T-helper 1 cell treated with Interleukin-12 subunit alpha and Interleukin-12 subunit beta and Interleukin-4 antibody, amounts not matched to agents 30 ng/mL and 1 ng/mL, for 36 hours (primary cell): Measurements from ENCODE around the gene VSIG10L. TPM values are rescaled to one million over a fixed set of nuclear protein-coding genes. Genes with fewer than 3 reads are reported as not detected.

Source experiments
- intact Hi-C: fragments of 100-400 bp; cut with micrococcal nuclease; formaldehyde crosslinking; loops from one replicate; pipeline ENCODE4 v1.15.1; 2024
- total RNA-seq: library from RNA; stranded (reverse); gene quantifications from 2 replicates; pipeline ENCODE4 v1.2.3, GENCODE V29; 2022

VSIG10L gene
- total RNA-seq, 1 donor from 2014 or later, result 1.0 TPM

DNA sequence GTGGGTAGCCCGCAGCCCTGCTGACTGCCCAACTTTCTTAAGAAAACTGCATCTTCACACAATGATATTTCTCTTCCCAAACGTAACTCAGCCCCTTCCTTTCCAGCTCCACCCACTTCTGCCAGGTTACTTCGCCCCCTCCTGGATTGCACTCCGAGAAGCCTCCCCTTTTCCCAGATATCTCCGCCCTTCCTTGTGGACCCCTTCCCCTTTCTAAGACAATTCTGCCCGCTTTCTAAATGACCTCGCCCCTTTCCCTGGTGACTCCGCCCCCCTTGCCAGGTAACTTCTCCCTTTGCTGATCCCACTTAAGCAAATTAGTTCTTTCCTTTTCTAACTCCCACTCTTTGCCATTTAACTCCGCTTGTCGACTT lies 2.6 kb downstream of the VSIG10L start:
- intact Hi-C loops, result loop anchor here (1.0 to 10.0 kb wide), 14 partner anchors 12 to 534 kb away; partner anchors contain the start of gene CTU1

DNA sequence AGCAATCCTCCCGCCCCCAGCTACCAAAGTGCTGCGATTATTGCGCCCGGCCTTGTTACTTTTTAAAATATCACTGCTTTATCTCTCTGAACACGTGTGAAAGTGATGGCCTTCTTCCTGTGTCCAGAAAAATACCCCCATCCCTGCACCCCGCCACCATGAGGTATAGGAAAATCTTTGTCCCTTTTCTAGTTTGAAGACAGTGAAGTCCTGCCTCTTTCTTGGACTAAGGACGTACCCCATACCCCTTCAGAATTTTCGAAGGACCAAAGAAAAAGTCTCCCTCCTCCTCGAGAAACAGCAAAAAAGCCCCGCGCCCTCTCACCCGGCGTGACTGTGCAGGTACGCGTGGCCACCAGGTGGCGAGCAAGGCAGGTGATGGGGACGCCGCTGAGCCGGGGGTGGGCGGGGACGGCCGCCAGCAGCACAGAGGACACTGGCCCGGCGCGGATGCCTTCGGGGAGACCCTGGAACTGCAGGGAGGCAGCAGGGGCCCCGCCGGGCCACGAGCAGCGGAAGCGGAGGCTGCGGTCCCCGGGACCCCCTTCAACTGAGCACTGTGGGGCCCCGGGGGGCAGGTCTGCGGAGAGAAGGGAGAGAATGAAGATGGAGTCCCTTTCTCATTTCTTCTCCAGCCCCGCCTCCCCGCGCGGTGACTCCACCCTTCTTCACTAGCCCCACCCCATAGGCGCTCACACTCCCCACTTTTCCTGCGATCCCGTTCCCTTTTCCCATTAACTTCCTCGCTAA lies 3.2 kb downstream of the VSIG10L start:
- intact Hi-C loops, result loop anchor here (1.0 to 10.0 kb wide), 15 partner anchors 11 to 534 kb away; partner anchors contain the start of gene CTU1

DNA sequence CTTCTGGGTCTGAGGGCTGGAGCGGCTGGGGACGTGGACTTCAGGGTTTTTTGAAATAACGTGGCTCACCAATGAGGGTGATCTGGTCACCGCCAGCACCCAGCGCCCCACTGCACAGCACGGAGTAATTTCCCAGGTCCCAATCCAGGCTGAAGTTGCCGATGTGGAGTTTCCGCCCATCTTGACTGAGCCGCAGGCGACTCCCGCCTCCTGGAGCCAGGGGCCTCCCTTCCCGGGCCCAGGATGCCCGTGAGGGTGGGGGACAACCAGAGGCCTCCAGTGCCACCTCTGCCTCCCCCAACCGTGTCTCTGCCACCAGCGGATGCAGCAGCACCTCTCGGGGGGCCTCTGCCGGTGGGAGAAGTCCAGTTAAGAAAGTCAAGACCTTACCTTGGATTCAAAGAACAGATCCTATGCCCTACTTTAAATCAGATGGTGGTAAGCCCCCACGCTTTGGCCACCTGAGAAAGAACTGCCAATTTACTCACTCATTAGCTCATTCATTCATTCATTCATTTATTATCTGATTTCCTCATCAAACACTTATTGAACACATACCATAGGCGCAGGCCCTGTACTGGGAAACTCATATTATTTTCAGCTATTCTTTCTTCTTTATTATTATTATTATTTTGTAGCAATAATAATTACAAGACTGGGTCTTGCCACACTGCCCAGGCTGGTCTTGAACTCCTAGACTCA lies 3.9 kb downstream of the VSIG10L start:
- intact Hi-C loops, result loop anchor here (1.0 to 10.0 kb wide), 4 partner anchors 135 to 533 kb away; no protein-coding TSS in a partner anchor

DNA sequence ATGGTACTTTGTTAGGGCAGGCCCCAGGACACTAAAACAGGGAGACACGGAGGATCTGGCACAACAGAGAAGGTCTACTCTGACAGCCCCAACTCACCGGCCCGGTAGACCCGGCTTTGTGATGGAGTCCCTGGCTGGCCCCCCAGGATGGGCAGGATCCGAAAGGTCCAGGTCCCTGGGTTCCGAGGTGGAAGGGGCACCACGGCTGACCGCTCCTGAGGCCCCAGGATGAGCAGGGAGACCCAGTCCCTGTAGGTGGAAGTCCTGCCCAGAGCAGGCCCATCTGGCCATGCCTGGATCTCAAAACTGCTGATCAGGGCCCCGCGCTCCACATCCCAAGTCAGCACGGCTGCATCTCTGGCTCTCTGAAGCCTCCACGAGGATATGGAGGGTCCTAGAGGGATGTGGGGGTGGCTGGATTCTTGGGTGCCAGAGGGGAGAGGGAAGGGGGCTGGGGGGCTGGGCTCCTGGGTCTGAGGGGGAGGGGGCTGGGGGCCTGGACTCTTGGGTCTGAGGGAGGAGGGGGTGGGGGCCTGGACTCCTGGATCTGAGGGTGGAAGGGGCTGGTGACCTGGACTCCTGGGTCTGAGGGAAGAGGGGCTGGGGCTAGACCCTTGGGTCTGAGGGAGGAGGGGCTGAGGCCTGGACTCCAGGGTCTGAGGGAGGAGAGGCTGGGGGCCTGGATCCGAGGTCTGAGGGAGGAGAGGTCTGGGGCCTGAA lies 4.6 kb downstream of the VSIG10L start:
- intact Hi-C loops, result loop anchor here (10.0 kb wide), 1 partner anchor 532 kb away; no protein-coding TSS in a partner anchor

DNA sequence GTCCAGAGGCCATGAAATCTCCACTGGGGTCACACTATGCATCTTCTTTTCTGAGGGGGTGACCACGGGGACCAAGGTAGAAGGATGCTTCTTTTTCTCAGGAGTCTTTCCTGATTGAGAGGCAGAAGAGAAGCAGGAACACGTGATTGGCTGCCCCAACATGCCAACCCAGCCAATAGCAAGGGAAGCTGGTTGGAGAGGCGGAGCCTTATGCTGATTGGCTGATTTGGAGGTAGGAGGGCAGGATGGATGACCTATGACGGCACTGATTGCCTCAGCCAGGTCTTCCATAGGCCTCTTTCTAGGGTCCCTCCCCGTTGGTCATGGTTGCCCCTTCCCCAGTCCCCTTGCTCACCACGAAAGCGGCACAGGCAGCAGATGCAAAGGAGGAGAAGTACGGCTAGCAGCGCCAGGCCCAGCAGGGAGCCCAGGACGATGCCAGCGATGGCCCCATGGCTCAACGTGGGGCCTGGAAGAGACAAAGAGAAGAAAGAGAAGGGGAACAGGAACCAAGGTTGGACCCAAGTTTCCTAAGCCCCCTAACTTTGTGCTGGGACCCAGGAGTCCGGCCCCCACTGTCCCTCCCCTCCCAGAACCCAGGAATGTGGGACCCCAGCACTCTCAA lies 8.0 kb downstream of the VSIG10L start:
- intact Hi-C loops, result loop anchor here (10.0 kb wide), 1 partner anchor 529 kb away; no protein-coding TSS in a partner anchor

DNA sequence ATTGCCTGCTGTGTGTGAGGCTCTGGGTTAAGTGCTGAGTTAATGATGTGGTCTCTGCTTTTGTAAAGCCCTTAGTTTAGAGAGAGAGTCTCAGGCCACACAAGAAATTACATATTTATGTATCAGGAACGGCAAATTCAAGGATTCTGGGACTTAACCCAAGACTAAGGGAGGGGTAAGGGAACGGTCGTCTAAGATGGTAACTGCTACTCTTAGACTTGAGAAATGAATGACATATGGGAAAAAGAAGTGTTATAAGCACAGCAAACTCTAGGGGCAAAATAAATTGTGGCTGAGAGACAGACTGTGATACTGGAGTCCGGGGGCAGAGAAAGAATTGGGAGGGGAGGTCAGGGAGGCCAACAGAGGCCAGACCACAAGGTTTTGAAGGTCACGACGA lies 10.2 kb downstream of the VSIG10L start:
- intact Hi-C loops, result loop anchor here (10.0 kb wide), 1 partner anchor 527 kb away; no protein-coding TSS in a partner anchor

DNA sequence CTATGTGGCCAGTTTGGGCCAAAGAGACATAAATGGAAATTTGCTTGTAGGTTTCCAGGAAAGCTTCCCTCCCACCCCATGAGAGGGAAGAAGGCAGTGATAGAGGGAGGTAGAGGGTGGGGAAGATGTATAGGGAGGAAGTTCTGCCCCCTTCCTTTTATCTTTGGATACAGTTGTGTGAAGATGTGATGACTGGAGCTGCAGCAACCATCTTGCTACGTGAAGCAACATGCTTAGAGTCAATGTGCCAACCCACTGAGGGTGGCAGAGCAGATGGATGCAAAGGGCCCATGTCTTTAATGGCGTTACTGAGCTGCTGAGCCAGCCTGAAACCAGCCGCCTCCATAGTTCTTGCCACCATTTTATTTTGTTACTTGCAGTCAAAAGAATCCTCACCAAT lies 10.7 kb downstream of the VSIG10L start:
- intact Hi-C loops, result loop anchor here (10.0 kb wide), 1 partner anchor 526 kb away; no protein-coding TSS in a partner anchor

DNA sequence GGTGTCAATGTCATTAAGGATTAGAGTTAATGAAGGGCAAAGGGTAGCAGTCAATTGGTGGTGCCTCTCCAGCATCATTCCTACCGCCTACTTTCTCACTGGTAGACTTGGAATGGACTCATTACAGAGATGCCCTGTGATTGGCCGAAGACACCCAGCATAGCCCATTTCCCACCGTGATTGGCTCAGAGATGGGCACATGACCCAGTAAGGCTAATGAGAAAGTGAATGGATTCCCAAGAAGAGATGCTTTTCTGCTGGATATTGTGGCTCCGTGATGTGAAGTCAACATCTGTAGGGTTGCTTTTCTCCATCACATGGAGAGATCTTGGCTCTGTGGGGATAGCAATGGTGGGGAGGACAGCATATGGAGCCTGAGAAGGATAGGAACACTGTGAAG lies 11.6 kb downstream of the VSIG10L start:
- intact Hi-C loops, result loop anchor here (10.0 kb wide), 1 partner anchor 526 kb away; no protein-coding TSS in a partner anchor

DNA sequence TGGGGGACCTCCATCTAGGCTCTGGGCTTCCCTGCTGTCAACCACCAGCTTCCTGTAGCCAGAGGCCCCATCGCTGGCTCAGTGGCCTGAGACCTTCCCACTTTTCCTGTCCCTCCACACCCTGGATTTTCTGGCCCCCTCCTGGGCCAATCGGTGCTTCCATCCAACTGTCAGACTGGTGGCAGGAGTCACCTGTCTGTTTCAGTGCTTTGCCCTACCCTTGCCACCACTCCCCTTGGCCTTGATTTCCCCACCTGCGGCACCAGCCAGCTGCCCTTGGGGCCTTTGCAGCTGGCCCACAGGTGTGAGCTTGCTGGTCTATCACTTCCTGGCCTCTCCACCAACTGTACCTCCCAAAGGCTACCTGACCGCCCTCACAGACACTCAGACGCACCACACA lies 12.5 kb downstream of the VSIG10L start:
- intact Hi-C loops, result no loop called here

DNA sequence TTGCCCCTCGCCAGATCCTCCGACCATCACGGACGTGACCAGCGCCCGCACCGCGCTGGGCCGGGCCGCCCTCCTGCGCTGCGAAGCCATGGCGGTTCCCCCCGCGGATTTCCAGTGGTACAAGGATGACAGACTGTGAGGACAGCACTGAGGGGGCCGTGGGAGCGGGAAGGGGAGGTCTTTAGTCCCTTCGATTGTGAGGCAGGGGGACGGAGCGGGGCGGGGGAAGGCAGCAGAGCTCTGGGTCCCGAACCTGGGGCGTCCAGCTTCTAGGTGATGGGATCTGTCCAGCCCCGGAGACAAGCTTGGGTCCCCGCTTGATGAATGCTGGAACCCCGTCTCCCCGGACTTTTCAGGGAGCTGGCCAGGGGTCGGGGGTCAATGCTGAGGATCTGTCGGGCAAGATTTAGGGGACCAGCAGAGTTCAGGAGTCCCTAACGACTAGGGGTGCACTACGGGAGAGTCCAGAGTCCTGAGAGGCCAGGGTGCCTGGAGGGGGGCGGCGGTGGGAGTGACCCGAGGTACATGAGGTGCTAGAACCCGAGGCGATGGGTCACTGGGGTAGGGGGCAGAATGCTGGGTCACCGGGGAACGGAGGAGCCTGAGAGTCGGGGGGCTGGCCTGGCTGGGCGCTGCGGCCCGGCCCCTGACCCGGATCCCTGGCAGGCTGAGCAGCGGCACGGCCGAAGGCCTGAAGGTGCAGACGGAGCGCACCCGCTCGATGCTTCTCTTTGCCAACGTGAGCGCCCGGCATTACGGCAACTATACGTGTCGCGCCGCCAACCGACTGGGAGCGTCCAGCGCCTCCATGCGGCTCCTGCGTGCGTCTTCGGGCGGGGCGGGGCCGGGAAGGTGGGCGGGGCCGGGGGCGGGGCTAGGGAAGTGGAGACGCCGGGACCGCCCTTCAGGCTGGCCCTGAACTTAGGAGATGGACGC lies 14.6 kb downstream of the VSIG10L start:
- intact Hi-C loops, result loop anchor here (1.0 kb wide), 2 partner anchors 12 to 40 kb away; no protein-coding TSS in a partner anchor

DNA sequence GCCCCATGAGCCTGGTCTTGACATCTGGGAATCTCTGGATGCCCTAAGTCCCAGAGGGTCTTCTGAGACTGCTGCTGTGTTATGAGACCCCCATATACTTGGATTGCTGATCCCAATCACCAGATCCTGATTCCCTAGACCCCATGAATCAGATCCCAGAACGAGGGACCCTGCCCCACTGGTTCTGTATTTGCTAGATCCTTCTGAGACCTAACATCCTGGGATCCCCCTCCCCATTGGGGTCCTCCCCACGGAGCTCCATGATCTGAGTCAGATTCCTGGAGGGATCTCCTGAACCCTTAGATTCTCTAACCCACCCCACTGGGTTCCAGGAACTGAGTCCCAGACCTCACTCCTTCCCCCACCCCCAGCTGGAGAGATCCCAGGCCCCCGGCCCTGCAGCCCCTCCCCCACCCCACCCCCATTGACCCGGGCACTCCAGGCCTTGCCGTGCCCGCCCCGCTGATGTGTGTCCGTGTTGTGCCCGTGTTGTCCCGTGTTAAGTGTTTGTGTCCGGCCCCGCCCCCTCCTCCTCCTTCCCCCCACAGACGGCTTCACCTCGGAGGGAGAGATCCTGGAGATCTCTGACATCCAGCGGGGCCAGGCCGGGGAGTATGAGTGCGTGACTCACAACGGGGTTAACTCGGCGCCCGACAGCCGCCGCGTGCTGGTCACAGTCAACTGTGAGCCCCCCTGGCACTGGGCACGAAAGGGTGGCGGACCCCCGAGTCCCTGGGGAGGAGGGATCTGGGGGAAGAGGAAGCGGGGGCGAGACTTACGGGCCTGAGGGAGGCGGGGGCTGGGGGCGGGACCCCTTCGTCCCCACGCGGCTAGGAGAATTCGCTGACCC lies 15.5 kb downstream of the VSIG10L start:
- intact Hi-C loops, result loop anchor here (1.0 kb wide), 2 partner anchors 13 to 41 kb away; no protein-coding TSS in a partner anchor

DNA sequence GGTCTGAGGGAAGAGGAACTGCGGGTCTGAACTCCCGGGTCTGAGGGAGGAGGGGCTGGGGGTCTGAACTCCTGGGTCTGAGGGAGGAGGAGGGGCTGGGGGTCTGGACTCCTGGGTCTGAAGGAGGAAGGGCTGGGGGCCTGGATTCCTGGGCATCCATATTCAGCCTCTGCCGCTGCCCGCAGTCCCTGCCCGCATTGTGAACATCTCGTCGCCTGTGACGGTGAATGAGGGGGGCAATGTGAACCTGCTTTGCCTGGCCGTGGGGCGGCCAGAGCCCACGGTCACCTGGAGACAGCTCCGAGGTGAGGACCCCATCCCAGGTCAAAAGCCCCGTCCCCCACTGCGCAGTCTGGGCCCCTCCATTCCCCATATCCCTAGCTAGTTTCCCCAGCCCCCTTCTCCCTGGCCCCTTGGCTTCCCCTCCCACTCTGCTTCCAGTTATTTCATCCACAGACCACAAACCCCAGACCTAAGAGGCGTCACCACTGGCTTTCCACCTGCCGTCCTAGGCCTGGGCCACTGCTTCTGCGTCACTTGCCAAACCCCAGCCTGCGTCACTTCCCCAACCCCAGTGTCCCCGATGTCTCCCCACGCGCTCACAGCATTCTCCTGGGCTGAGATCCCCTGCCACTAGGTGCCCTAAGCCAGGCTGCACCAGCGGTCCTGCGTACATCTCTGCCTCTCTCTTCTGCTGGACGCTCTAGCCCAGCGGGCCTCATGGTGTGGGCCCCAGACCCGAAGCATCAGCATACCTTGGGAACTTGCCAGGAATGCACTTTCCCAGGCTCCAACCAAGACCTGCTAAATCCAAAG lies 16.6 kb downstream of the VSIG10L start:
- intact Hi-C loops, result no loop called here

DNA sequence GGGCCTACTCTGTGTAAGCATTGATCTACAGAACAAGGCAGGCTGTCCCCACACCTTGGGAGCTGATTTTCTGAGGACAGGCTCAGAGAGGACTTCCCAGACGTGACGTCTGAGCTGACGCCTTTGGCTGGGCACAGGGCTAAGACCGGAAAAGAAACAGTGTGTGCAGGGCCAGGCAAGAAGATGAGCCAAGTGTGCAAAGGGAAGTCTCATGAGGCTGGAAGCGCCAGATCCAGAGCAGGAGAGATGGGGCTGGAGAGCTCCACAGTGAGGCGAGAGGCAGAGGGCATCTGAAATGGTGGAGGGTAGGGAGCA lies 17.8 kb downstream of the VSIG10L start:
- intact Hi-C loops, result no loop called here

DNA sequence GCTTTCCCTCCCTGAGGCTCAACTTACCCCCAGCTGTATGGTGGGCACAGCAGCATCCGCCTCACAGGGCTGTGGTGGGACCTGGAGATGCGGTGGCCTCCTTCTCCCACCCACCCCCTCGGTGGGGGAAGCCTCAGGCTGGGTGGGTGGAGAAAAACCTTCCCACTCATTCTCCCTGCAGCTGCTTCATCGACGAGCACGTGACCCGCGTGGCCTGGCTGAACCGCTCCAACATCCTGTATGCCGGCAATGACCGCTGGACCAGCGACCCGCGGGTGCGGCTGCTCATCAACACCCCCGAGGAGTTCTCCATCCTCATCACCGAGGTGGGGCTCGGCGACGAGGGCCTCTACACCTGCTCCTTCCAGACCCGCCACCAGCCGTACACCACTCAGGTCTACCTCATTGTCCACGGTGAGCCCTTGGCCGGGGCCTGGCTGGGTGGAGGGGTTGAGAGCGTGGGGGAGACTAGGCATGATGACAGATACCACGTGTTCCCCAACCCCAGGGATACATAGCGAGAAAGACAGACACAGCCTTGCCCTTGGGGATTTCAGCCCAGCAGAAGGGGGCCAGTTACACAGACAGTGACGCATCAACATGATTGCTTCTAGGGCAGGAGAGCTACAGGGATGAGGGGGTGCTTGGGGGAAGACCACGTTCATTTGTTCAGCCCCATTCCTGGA lies 18.3 kb downstream of the VSIG10L start:
- intact Hi-C loops, result no loop called here

DNA sequence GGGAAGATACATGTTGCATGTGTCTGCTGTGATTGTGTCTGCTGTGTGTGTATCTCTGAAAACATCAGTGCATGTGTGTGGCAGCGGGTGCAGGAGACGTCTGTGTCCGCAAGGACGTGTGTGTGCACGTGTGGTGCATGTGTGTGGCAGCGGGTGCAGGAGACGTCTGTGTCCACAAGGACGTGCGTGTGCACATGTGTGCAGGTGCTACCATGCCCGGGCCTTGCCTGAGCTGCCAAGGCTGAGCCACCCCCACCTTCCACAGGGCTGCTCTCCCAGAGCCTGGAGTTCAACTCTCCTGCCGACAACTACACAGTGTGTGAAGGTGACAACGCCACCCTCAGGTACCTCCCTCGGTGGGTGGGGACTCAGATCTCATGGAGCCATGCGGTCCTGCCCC lies 20.1 kb downstream of the VSIG10L start:
- intact Hi-C loops, result no loop called here

DNA sequence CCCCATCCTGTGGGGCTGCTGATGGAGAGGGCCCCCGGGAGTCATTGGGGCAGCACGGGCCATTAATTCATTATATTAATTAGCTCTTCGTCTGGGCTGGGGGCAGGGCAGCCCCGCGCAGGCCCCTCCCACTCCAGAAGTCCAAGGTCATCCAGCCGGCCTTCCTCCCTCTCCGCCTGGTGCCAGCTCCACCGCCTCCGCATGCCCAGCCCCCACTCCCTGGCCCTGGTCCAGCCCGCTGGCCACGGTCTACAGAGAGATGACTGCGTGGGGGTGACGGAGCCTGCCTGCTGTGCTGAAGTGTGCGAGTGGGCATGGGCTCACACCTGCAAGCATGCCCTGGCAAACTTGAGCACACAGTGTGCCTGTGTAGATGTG lies 21.7 kb downstream of the VSIG10L start:
- intact Hi-C loops, result no loop called here

DNA sequence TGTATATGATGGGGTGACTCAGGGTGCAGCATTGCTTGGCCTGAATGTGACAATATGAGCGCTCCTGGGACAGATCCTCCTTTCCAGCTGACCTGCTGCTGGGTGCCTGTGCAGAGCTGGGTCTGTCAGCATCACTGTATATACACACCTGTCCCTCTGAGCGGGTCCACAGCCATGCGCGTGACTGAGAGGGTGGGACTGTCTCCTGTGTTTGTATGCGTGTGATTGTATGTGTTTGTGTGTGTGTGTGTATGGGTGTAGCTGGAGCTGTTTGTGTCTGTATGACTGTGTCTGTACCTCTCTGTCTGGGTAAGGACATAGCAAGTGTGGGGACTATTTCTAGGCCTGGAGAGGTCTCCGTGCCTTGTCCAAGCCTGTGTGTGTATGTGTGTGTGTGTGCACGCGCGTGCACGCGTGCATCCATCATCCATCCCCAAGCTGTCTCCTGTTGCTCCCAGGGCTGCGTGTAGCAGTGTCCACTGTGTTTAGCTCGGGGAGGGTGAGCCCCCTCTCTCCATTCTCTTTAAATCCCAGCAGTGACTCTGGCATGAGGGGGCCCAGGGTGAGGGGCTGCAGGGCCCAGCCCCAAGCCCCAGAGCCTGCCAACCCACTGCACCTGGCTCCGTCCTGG lies 22.2 kb downstream of the VSIG10L start:
- intact Hi-C loops, result no loop called here
